ENCODE measurements around the gene SMAD1.

- TF ChIP-seq CTCF (IDR thresholded peaks at IDR 0.05; ENCODE audit: low read depth, low read length, poor library complexity, severe bottlenecking): no peak
- TF ChIP-seq EZH2phosphoT487 (IDR thresholded peaks at IDR 0.05; ENCODE audit: borderline replicate concordance, low read length): no peak
These were observed 101.8 kb downstream of the SMAD1 start for GRCh38 chr4:145583191-145584055.

Measured in DOHH2 (cell line).